Upper lobe of left lung (tissue), 4 donors: ENCODE measurements around the gene SELPLG.
A peak's percentile ranks its signal among the peaks of the same experiment; 100 is the strongest.

ENCODE experiments used
- POLR2A ChIP-seq, 4 donors: fragments of 450-650 bp; IDR thresholded peaks; one replicate each; pipeline ENCODE4 v1.5.1; 2016 to 2017; ENCODE audit warnings: antibody characterized with exemption in 4 of 4, mild to moderate bottlenecking in 2 of 4
- TF ChIP-seq, protein P1 (sequence below), 6 experiments: fragments of 450-650 bp in 4 of 6; fragments of 200-600 bp in 2 of 6; sonication (generic) in 2 of 6; IDR thresholded peaks; one replicate each; pipeline ENCODE4 v1.5.1; 2016 to 2019; ENCODE audit warnings: antibody characterized with exemption in 6 of 6

DNA sequence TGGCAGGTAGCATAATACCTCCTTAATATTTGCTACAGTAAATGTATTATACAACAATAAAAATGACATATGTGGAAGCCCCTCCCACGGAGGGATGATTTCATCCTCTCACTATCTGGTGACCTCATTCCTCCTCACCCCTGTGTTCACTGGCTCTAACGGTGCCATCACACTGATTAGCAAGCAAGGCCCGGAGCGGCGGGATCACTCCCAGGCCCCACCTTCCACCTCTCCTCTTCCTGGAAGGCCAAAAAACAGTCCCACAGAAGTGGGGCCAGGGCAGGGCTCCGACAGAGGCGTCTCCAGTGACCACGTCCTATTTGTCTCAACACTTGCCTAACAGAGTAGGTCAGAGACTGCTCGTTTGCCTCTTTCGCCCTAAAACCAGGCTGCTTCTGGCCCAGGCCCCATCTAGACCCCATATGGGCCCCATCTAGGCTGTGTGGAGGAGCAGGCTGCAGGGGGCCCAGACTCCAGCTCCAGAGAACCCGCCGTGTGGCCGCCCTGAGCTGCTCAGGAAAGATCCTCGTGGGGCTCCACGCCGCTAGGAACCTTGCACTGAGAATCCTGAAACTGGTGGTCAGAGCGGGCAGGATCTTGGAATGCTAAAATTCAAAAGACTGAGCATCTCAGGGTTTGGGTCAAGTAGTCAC lies 3.7 kb downstream of the SELPLG start:
- TF ChIP-seq, protein P1, sequence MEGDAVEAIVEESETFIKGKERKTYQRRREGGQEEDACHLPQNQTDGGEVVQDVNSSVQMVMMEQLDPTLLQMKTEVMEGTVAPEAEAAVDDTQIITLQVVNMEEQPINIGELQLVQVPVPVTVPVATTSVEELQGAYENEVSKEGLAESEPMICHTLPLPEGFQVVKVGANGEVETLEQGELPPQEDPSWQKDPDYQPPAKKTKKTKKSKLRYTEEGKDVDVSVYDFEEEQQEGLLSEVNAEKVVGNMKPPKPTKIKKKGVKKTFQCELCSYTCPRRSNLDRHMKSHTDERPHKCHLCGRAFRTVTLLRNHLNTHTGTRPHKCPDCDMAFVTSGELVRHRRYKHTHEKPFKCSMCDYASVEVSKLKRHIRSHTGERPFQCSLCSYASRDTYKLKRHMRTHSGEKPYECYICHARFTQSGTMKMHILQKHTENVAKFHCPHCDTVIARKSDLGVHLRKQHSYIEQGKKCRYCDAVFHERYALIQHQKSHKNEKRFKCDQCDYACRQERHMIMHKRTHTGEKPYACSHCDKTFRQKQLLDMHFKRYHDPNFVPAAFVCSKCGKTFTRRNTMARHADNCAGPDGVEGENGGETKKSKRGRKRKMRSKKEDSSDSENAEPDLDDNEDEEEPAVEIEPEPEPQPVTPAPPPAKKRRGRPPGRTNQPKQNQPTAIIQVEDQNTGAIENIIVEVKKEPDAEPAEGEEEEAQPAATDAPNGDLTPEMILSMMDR (IDR thresholded peaks at IDR 0.05) = no peak
- TF ChIP-seq POLR2A (IDR thresholded peaks at IDR 0.05) = peak in 1 of 4 donors; percentile 36
